Hepatocyte (in vitro differentiated cells): Measurements from ENCODE around the gene BICD2. TPM values are rescaled to one million over a fixed set of nuclear protein-coding genes. Genes with fewer than 3 reads are reported as not detected.

Experiments
- DNase-seq: peaks from one replicate; pipeline ENCODE4 v3.0.0-alpha.2; 2016; ENCODE audit warnings: low spot score
- H2AFZ ChIP-seq: fragments of 200-600 bp; sonication (generic); 2 replicates; pipeline ENCODE4 v1.6.0; 2016; ENCODE audit warnings: antibody characterized with exemption, mild to moderate bottlenecking
- H3K27ac ChIP-seq: fragments of 200-600 bp; sonication (generic); 2 replicates; pipeline ENCODE4 v1.5.1; 2016; ENCODE audit warnings: mild to moderate bottlenecking
- H3K27me3 ChIP-seq: fragments of 200-600 bp; sonication (generic); 2 replicates; pipeline ENCODE4 v1.6.1; 2016
- H3K36me3 ChIP-seq: fragments of 200-600 bp; sonication (generic); replicated peaks from 2 replicates; pipeline ENCODE4 v1.5.1; 2016; ENCODE audit warnings: low read depth; ENCODE audit not compliant: insufficient read depth
- H3K4me1 ChIP-seq: fragments of 200-600 bp; sonication (generic); 2 replicates; pipeline ENCODE4 v1.5.1; 2016; ENCODE audit warnings: mild to moderate bottlenecking, moderate library complexity; ENCODE audit not compliant: insufficient read depth
- H3K4me2 ChIP-seq: fragments of 200-600 bp; sonication (generic); 2 replicates; pipeline ENCODE4 v1.6.0; 2016
- H3K4me3 ChIP-seq: fragments of 200-600 bp; sonication (generic); 2 replicates; pipeline ENCODE4 v1.5.1; 2016; ENCODE audit warnings: mild to moderate bottlenecking
- H3K79me2 ChIP-seq: fragments of 200-600 bp; sonication (generic); 2 replicates; pipeline ENCODE4 v1.6.0; 2017; ENCODE audit warnings: mild to moderate bottlenecking
- H3K9me2 ChIP-seq: fragments of 200-600 bp; sonication (generic); replicated peaks from 2 replicates; pipeline ENCODE4 v1.6.0; 2017; ENCODE audit warnings: mild to moderate bottlenecking; ENCODE audit not compliant: insufficient read depth
- H3K9me3 ChIP-seq: fragments of 200-600 bp; sonication (generic); 2 replicates; pipeline ENCODE4 v1.5.1; 2016; ENCODE audit warnings: low read depth, mild to moderate bottlenecking
- H4K20me1 ChIP-seq: fragments of 200-600 bp; sonication (generic); 2 replicates; pipeline ENCODE4 v1.6.0; 2016; ENCODE audit warnings: mild to moderate bottlenecking; ENCODE audit not compliant: insufficient read depth, poor library complexity, severe bottlenecking
- CTCF ChIP-seq: fragments of 200-600 bp; sonication (generic); IDR thresholded peaks from 2 replicates; pipeline ENCODE4 v1.5.1; 2016; ENCODE audit warnings: antibody characterized with exemption, mild to moderate bottlenecking; ENCODE audit not compliant: poor library complexity
- EZH2 ChIP-seq: fragments of 200-600 bp; sonication (generic); IDR thresholded peaks from 2 replicates; pipeline ENCODE4 v1.6.1; 2016; ENCODE audit warnings: antibody characterized with exemption, mild to moderate bottlenecking, borderline replicate concordance
- EZH2phosphoT487 ChIP-seq: fragments of 200-600 bp; sonication (generic); IDR thresholded peaks from one replicate; pipeline ENCODE4 v1.6.1; 2018; ENCODE audit warnings: antibody characterized with exemption, mild to moderate bottlenecking, low read depth, moderate library complexity; ENCODE audit not compliant: unreplicated experiment, severe bottlenecking
- WGBS: methylation state at CpG from one replicate; pipeline ENCODE4 v1.1.6; 2016; ENCODE audit warnings: low lambda C conversion rate; ENCODE audit errors: missing lambda C conversion rate; 5-methylcytosine and 5-hydroxymethylcytosine counted together
- polyA plus RNA-seq: library from polyadenylated mRNA; unstranded; fragments of >200 nt; fragmentation: Nextera tagmentation; extraction: Ambion mirVana; gene quantifications from 2 replicates; pipeline ENCODE4 v1.2.1, GENCODE V29; 2016
- total RNA-seq: library from RNA; depleted of rRNA; stranded (reverse); fragments of >200 nt; gene quantifications from 2 replicates; pipeline ENCODE4 v1.2.3, GENCODE V29; 2014

BICD2 gene
- total and polyA plus RNA-seq, 2 experiments from 2014 or later: 13.2 to 25.7 TPM

- Histone ChIP-seq H4K20me1 (peaks cover 40% of the 10 kb centered on the region), H2AFZ (peak overlapping the region; percentile 92), H3K27ac (peak overlapping the region; percentile 100), H3K9me3 (no peaks in the 10 kb centered on the region), H3K4me2 (peak overlapping the region; percentile 79), H3K79me2 (peaks cover 42% of the 10 kb centered on the region), H3K9me2 (no peaks in the 10 kb centered on the region), H3K27me3 (no peaks in the 10 kb centered on the region), H3K4me1 (peaks cover 25% of the 10 kb centered on the region), H3K36me3 (no peaks in the 10 kb centered on the region), H3K4me3 (peak overlapping the region; percentile 50)
- DNase-seq: peak; percentile 99
- WGBS: 2% methylated on average over 50 of the region's 75 CpGs
- TF ChIP-seq CTCF: peak; percentile 99
- no peak for TF ChIP-seq EZH2phosphoT487
These were observed 629 bp upstream of the BICD2 start for GRCh38 chr9:92764988-92765936.

GRCh38 chr9:92763721-92764380, 782 bp downstream of the BICD2 start:
- WGBS: under 1% methylated on average over 14 of the region's 42 CpGs
- TF ChIP-seq CTCF (no peak), EZH2phosphoT487 (no peak), EZH2 (no peak)
- peak overlapping the region; percentile 92 for H3K4me3 ChIP-seq
- H3K36me3 ChIP-seq: no peaks in the 10 kb centered on the region
- peak overlapping the region; percentile 98 for H3K4me2 ChIP-seq
- peaks cover 57% of the 10 kb centered on the region for H3K79me2 ChIP-seq
- no peaks in the 10 kb centered on the region for H3K27me3 ChIP-seq
- peak overlapping the region; percentile 63 for H2AFZ ChIP-seq
- H3K9me2 ChIP-seq: no peaks in the 10 kb centered on the region
- no peaks in the 10 kb centered on the region for H3K9me3 ChIP-seq
- peak overlapping the region; percentile 63 for H3K27ac ChIP-seq
- H3K4me1 ChIP-seq: peaks cover 17% of the 10 kb centered on the region
- peaks cover 52% of the 10 kb centered on the region for H4K20me1 ChIP-seq
- peak; percentile 66 for DNase-seq

GRCh38 chr9:92762781-92763708, 1.6 kb downstream of the BICD2 start:
- H3K4me1 ChIP-seq: peaks cover 17% of the 10 kb centered on the region
- H3K36me3 ChIP-seq: no peaks in the 10 kb centered on the region
- no peak overlapping the region for H2AFZ ChIP-seq
- no peaks in the 10 kb centered on the region for H3K27me3 ChIP-seq
- peaks cover 53% of the 10 kb centered on the region for H4K20me1 ChIP-seq
- peaks cover 63% of the 10 kb centered on the region for H3K79me2 ChIP-seq
- no peaks in the 10 kb centered on the region for H3K9me3 ChIP-seq
- peak overlapping the region; percentile 98 for H3K4me2 ChIP-seq
- DNase-seq: no peak
- H3K27ac ChIP-seq: no peak overlapping the region
- WGBS: 74% methylated on average over 19 of the region's 19 CpGs
- H3K4me3 ChIP-seq: peak overlapping the region; percentile 92
- TF ChIP-seq EZH2 (no peak), EZH2phosphoT487 (no peak), CTCF (no peak)
- no peaks in the 10 kb centered on the region for H3K9me2 ChIP-seq
